NCI-H345 (cell line): ENCODE results near the gene PRKCZ.

Experiments used
- DNase-seq: peaks from one replicate; lab custom pipeline; 2025; lab: John Stamatoyannopoulos, UW

The PRKCZ gene

GRCh38 chr1:2194898-2195673 lies 144.9 kb downstream of the PRKCZ start:
- peak; percentile 85 for DNase-seq

GRCh38 chr1:2195785-2196184 lies 145.6 kb downstream of the PRKCZ start:
- DNase-seq = no peak

- DNase-seq = no peak
Measured at GRCh38 chr1:2196901-2197638, 146.9 kb downstream of the PRKCZ start.

- DNase-seq = no peak
Measured at GRCh38 chr1:2197707-2198165, 147.5 kb downstream of the PRKCZ start.

DNA sequence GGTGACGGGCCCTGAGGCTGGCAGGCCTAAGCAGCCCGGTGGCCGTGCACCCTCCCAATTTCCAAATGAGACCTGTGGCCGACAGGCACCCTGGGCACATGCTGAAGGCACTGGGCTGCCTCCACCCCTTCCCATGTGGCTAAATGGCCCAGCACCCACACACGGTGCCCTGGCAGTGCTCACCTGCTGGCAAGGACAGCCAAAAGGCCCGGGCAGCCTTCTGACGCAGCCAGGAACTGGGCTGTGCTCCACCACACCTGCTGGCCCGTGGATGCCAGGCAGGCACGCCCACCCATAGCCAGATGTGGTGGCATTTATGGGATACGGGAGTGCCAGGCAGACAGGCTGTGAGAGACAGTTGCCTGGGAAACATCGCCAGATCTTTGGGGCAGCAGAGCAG lies 148.4 kb downstream of the PRKCZ start:
- DNase-seq = no peak

DNA sequence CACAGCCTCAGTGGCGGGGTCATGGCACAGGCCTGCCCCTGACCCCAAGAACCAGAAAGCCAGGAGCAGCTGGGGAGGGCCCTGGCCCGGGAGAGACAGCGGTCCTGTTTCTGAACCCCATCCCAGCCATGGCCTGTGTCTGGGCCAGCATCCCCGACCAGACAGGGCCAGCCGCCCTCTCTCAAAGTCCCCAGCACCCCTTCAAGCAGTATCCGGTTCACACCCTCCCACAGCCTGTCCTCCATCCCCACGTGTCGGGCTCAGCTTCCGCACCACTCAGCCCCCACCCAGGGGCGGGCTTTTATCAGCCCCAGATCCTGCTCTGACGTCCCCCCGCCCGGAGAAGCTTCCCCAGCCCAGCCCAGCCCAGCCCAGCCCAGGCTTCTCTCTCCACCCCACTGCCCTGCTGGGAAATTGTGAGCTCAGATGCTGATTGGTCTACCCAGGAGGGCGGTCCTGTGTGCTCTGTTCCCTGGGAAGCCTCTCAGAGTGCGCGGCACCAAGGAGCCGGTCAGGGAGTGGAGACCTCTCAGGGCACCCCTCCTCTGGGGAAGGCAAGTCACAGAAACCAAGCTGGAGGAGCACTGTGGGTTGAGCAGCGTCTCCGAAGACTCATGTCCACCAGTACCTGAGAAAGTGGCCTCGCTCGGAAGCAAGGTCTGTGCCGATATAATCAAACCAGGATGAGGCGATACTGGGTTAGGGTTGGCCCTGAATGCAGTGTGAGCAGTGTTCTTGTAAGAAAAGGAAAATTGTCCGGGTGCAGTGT lies 149.0 kb downstream of the PRKCZ start:
- DNase-seq = no peak

GRCh38 chr1:2200308-2200943 lies 150.2 kb downstream of the PRKCZ start:
- DNase-seq = no peak

- no peak for DNase-seq
Measured at GRCh38 chr1:2201062-2201461, 150.9 kb downstream of the PRKCZ start.

DNA sequence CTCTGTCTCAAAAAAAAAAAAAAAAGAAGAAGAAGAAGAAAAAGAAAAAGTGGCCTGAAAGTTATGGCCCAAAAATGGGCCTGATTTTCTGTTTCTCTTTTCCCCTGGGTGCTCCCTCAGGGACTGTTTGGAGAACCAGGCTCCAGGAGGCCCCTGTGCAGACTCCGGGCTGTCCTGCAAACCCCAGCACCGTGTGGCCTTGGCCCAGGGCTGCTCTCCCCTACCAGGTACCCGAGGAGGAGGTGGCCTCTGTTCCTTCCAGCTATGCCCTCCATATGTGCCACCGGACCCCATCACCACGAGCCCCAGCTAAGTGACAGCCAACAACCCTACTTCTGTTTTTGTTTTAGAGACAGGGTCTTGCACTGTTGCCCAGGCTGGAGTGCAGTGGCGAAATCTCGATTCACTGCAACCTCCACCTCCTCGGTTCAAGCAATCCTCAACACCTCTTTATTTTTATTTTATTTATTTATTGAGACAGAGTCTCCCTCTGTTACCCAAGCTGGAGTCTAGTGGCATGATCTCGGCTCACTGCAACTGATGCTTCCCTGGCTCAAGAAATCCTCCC lies 151.9 kb downstream of the PRKCZ start:
- no peak for DNase-seq

- DNase-seq = no peak
Measured at GRCh38 chr1:2202843-2203601, 152.8 kb downstream of the PRKCZ start.

DNA sequence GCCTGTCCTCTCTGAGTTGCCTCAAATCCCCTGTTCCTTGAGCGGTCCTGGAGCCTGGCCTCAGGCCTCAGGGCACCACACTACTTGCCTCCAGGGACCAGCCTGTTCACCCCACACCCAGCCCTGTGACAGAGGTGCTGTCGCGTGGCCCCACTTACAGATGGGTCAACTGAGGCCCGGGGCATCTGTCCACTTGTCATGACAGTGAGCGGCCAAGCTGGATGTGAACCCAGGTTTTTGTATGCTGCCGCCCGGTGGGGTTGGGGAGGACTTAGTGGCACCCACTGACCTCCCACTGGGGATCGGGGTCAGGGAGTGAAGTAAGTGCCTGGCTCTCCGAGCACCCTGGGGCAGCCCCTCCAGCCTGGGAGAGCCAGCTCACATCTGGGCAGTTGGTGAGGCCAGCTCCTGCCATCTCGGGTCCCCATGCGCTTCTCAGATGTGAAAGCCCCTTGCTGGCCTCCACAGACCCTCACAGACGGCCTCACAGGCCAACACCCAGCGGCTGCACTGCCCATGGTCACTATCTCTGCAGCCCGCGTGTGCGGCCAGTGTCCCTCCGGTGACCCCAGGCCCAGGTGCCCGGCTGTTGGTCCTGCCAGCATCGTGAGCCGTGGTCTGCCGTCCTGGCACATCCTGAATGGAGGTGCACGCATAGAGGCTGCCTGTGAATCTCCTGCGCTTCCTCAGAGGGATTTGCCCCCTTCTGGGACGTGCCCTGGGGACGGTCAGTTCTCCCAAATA lies 153.6 kb downstream of the PRKCZ start:
- no peak for DNase-seq

GRCh38 chr1:2204415-2205190 lies 154.4 kb downstream of the PRKCZ start:
- no peak for DNase-seq

GRCh38 chr1:2205191-2205952 lies 155.2 kb downstream of the PRKCZ start:
- DNase-seq = peak; percentile 87

GRCh38 chr1:2206813-2207487 lies 156.7 kb downstream of the PRKCZ start:
- DNase-seq = no peak

DNA sequence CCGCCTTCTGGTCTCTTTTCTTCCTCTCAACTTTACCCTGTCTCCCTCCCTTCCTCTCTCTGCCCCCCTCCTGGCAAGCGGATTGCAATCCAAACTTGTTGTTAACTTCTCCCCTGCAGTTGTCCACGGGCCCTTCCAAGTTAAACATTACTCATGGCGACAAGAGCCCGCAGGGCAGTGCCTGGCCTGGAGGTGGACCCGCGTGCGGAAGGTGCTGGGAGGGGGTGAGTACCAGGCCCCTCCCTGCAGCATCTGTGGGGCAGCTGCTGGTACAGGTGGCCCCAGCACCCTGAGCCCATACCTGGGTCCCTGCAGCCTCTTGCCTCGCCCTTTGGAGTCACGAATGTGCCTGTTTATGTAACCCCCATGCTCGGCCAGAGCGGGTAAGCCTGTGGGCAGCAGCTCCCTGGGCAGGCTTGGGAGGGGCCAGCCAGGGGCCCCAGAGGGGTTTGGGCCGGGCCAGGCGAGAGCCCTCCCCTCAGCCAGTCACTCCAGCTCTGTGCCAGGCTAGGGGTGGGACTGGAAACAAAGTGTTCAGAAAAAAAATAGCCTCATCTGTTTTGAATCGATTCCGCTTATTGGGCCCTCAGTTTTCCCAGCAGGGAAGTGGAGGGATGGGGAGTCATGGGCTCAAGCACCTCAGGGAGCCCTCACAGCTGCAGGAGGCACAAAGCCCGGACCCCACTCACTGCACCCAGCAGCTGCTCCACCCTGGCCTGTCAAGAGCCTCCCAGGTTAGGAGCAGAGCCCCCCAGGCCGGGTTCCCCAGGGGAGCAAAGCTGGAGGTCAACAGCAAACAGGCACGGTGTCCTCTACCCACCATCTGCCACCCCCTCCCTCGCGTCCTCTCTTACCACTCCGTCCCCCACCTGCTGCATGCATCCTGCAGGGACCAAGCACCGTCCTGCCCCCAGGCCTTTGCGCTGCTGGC lies 158.4 kb downstream of the PRKCZ start:
- DNase-seq = no peak

DNA sequence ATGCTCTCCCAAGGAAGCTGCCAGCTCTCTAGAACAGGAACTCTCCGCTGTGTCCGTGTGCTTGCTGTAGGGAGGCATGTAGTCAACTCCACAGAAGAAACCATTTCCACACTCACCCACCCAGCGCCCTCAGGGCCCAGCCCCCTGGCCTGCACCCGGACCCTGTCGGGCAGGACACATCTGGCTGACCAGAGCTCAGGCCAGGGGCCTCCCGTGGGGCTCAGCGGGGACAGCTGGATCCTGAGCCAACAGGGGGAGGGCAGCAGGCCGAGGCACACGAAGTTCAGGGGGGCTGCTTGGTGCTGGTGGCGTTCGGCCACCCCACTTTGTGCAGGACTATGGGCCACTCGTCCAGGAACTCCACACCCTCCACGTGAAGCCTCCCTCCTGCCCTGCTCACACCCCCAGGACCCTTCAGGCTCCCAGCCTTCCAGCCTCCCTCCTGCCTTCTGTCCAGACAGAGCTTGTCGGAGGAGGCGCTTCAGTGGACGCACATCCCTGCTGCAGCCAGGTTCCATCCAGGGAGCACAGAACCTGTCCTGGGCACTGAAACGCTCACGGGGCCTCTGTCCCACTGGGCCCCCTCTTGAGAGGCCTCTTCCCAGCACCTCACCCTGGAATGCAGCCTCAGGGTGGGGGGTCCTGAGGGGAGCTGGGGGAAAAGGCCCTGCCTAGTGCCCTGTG lies 159.3 kb downstream of the PRKCZ start:
- DNase-seq = no peak
